SKM-1 (cell line): ENCODE data around the gene RNF169.

Experiments used
- DNase-seq: peaks from one replicate; lab custom pipeline; 2025; ENCODE audit not compliant: unreplicated experiment; lab: John Stamatoyannopoulos, UW

Gene RNF169, protein sequence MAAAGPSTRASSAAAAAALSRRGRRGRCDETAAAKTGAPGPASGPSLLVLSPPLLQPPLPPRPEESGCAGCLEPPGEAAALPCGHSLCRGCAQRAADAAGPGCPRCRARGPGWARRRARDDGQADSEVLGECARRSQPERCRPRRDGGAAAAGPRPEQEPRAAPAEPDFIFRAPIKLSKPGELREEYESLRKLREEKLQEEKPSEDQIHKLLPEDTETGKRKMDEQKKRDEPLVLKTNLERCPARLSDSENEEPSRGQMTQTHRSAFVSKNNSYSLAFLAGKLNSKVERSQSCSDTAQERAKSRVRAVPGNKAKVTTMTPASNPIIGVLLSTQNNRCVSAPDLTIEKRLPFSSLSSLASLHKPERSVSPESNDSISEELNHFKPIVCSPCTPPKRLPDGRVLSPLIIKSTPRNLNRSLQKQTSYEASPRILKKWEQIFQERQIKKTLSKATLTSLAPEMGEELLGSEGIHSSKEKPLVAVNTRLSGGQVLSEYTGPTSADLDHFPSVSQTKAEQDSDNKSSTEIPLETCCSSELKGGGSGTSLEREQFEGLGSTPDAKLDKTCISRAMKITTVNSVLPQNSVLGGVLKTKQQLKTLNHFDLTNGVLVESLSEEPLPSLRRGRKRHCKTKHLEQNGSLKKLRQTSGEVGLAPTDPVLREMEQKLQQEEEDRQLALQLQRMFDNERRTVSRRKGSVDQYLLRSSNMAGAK

DNA sequence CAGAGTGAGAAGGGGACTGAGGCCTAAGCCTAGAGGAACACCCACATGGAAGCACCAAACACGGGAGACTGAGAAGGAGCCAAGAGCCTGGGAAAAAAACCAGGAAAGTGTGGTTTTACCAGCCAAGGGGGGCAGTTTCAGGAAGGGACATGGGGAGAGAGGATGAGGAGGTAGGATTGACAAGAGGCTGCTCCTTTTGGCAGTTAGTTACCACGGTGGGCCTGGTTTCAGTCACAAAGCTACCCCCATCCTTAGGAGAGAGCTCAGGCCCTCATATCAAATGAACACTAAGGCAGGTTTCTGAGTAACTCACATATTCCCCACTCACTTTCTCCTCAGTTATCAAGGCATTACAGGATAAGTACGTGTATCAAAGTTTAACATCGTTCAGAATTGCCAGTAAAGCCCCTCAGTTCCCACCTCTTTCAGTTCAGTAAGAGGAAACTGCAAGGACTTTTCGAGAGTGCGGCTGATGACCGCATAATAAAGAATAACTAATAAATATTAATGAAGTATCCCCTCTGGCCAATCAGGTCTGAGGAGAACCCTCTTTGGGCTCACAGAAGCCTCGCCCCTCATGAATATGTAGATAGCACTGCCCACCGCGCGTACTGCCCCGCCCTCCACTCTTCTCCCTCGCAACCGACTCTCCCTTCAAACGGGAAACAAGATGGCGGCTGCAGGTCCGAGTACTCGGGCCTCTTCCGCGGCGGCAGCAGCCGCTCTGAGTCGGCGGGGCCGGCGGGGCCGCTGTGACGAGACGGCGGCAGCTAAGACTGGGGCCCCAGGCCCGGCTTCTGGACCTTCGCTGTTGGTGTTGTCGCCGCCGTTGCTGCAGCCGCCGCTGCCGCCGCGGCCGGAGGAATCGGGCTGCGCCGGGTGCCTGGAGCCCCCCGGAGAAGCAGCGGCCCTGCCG lies at the start of gene RNF169:
TSS of gene RNF169 (plus strand) at position 639 of the 916 bp plus-strand sequence. CDS start at position 671, 32 bp downstream.
- peak; percentile 86 for DNase-seq

DNA sequence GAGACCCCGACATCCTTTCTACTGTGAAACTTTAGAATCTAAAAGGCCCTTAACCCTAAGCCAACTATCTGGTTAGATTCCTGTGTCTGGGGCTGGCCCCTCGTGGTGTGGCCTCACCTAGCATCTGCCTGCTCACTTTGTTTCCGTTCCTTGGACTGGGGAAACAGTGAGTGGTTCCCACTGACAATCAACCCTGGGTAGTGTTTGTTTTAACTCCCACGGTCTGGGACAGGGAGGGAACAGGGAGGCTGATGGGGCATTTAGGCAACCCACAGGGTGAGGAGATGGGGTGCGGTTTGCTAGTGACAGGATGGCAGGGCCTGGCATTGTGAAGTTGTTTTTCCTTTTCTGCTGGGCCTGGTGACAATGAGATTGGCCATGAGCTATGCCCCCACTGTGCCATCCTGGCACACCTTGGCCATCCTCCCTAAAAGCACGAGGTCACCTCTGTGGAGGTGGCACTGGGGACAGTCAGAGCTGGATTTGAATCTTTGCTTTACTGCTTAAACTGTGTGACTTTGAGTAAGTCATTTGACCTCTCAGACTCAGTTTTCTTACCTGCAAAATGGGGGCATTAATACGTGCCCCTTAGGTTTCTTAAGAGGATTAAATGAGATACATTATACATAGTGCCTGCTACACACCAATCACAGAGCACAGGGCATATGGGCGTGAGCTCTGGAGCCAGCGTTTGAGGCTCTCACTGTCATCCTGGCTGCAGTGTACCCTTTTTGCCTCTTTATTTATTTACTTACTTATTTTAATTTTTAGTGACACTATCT lies 48.8 kb upstream of the RNF169 start:
- no peak for DNase-seq

DNA sequence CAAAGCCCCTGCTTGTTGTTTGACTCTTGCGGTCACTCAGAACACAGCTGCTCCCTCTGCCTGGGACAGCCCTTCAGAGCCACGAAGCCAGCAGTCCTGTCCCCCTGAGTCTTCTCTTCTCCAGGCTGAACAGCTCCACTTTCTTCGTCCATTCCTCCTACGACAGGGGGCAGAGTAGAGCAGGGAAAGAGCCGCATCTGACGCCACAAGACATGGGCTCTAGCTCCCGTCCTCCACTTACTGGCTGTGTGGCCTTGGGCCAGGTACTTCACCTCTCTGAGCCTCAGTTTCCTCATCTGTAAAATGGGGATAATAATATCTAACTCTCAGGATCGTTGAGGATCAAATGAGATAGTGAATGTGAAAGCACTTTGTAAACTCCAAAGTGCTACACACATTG lies 47.3 kb upstream of the RNF169 start:
- DNase-seq, result no peak

DNA sequence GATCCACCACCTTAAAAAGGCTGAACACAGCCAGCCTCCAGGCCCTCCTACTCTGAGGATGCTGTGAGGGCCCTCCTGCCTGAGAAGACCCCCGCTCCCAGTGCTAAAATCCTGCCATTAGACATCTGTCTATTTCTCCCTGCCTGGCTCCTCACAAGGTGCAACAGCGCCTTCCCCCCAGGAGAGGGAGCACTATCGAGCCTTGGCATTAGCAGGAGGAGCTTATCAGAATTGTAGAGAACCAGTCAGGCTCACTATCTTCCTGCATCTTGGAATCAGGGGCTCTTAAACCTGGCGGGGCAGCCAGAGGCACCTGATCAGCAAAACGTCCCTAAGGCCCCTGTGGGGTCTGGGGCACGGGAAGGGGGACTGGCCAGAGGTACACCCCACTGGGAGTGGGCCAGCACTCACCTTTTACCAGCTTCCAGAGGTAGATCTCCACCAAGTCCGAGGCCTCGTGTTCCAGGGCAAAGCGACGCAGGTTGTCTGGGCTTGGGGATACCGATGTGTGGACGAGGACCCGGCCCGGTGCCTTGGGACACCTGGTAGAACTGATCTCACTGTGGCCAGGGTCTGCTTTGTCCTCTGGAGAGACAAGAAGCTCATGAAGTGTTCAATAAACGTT lies 46.2 kb upstream of the RNF169 start:
- peak; percentile 52 for DNase-seq

DNA sequence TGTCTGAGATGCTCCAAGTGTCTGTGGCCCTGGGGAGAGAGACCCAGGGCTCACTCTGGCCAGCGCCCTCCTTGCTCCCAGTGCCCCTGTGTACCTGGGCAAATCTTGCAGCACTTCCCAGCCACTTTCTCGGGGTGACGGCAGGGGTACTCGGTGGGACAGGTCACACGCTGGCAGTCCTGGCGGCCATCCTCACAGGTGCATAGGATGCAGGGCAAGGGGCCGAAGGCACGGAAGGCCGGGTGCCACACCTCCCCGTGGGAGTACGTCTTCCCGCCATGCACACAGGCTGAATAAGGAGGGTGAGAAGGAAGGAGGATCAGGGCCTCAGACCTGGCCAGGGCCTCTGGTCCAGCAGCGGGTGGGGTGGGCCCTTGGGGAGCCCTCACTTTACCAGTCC lies 45.4 kb upstream of the RNF169 start:
- no peak for DNase-seq

GRCh38 chr11:74707182-74707581 lies 41.5 kb upstream of the RNF169 start:
- no peak for DNase-seq

GRCh38 chr11:74707602-74708510 lies 40.8 kb upstream of the RNF169 start:
- no peak for DNase-seq

- no peak for DNase-seq
Measured at GRCh38 chr11:74709175-74709574, 39.5 kb upstream of the RNF169 start.

DNA sequence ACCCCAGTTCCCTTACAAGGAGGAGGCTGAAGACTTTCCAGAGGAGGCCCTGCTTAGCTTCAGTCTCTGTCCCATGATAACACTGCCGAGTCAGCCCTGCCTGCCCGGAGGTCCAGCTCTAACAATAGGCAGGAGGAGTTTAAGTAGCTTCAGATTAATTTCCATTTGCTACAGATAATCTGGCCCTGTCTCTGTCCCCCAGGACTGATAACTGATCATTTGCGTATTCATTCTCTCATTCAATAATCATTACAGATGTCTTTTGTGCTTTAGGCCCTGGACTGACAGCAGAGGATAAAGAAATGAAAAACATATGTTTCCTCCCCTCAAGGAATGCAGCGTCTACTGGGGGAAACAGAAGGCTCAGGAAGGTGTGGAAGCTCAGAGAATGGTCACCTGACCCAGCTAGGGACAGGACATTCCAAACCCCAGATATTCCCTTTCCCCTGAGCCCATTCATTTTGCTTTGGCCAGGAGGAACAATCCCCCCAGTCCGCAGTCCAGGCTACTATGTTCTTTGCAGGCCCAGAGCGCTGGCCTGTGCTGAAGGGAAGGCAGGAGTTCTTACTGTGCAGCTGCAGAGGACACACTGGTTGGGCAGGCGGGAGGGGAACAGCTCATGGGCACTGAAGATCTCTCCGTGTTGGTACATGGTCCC lies 38.2 kb upstream of the RNF169 start:
- DNase-seq, result no peak

- DNase-seq, result no peak
Measured at GRCh38 chr11:74713686-74714085, 35.0 kb upstream of the RNF169 start.

DNA sequence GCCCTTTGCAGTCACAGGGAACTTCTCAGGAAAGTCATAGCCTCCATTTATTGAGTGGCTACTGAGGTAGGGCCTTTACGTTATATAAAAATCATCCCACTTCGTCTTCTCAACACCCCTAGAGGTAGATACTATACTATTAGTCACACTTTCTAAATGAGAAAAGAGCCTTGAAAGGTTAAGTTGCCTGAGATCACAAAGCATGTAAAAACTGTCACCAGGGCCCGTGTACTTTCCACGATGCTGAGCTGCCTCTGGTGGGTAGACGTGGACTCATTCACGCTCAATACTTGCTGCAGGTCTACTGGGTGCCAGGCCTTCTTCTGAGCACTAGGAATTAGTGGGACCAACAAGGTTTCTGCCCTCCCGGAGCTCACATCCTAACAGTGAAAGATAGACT lies 33.7 kb upstream of the RNF169 start:
- no peak for DNase-seq

DNA sequence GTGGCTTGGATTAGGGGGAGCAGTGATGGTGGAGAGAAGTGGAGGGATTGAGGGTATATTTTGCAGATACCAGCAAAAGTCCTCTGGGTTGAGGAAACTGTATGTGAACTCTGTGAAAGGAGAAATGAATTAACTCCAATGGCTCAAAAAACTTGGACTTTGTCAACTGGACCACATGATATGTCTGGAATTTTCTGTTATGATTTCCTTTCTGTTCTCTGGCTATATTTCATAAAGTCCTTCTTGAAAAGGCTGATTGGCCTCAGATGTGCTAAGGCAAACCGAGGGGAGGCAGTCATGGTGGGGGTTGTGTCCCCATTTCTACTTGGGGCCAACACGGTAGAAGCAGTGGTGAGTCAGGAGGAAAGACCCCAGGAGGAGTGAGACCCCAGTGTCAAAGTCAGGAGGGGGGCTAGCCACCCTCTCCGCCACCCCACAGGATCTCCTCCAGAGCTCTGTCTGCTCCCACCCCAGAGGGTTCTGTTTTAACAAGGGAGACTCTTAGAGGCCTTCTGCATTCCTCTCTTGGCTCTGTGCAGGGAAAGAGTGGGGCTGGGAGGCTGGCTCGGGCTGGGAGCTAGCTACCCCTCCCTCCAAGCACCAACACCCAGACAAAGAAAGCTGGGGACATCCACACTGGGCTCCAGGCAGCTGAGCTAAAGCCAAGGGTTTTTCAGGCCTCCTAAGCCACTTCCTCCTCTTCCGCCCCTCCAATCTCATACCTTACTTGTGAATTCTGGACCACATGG lies 31.3 kb upstream of the RNF169 start:
- DNase-seq, result no peak

GRCh38 chr11:74719011-74719410 lies 29.6 kb upstream of the RNF169 start:
- no peak for DNase-seq

GRCh38 chr11:74720596-74721478 lies 27.8 kb upstream of the RNF169 start:
- DNase-seq, result no peak

GRCh38 chr11:74721479-74721835 lies 27.2 kb upstream of the RNF169 start:
- no peak for DNase-seq

DNA sequence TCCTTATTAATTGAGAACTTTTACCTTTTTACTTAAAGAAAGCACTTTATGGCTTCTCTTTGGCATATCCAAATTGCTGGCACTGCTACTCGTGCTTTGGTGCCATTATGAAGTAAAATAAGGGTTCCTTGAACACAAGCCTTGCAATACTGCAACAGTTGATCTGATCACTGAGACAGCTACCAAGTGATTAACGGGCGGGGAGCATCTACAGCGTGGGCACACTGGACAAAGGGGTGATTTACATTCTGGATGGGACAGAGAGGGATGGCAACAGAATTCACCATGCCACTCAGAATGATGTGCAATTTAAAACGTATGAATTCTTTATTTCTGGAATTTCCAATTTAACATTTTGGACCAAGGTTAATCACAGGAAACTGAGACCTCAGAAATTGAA lies 25.1 kb upstream of the RNF169 start:
- DNase-seq, result no peak

DNA sequence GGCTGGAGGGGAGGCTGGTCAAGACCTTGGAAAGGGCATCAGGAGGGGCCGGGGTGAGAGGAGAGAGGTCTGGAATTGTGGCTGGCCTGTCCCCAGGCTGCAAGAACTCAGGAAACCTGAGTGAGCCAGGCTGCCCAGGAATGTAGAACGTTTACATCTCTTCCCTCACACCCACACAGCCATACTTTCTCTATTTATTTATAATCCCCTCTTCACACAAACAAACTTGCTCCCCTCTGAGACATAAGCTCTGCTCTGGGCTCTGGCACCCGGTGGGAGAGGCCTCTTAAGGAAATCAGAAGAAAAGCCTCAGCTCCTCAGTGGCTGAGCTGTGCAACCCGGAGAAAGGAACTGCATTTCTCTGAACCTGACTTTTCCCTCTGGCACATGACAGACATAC lies 22.9 kb upstream of the RNF169 start:
- DNase-seq, result no peak
